ENCODE results near the gene C19orf85. TPM values are rescaled to one million over a fixed set of nuclear protein-coding genes. Genes with fewer than 3 reads are reported as not detected.

The C19orf85 gene
- total RNA-seq, 1 donor from 2014 or later: not detected

DNA sequence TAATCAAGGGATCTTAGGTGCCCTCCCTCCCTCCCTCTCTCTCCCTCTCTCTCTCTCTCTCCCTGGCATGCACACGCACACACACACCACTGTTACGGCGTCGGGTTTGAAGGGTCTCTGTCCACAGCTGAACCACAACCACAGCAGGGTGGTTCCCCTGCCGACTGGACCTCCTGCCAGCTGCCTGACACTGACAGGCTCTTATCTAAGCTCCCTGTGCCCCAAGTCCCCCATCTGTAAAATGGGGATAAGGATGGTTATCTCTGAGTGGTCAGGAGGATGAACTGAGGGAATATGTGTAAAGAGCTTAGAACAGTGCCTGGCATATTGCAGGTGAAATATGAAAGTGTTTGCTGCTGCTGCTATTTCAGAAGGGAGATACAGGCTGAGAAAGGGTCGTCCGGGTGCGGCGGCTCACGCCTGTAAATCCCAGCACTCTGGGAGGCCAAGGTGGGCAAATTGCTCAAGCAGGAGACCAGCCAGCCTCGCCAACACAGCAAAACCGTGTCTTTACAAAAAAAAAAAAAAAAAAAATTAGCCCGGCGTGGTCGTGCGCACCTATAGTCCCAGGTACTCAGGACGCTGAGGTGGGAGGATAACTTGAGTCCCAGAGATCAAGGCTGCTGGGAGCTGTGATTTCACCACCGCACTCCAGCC, 20.6 kb downstream of the C19orf85 start:
- Mint-ChIP-seq H3K4me3 (ENCODE audit: unreplicated experiment) (no peak overlapping the region), H3K9me3 (ENCODE audit: unreplicated experiment) (no peaks in the 10 kb centered on the region), H3K27me3 (ENCODE audit: unreplicated experiment) (peaks cover 53% of the 10 kb centered on the region), H3K4me1 (ENCODE audit: unreplicated experiment) (peaks cover 10% of the 10 kb centered on the region), H3K36me3 (ENCODE audit: unreplicated experiment) (peaks cover 4% of the 10 kb centered on the region), H3K27ac (ENCODE audit: unreplicated experiment) (no peak overlapping the region)
- no peak for DNase-seq (ENCODE audit: extremely low spot score, unreplicated experiment)
- no peak for TF ChIP-seq CTCF (IDR thresholded peaks at IDR 0.05)

DNA sequence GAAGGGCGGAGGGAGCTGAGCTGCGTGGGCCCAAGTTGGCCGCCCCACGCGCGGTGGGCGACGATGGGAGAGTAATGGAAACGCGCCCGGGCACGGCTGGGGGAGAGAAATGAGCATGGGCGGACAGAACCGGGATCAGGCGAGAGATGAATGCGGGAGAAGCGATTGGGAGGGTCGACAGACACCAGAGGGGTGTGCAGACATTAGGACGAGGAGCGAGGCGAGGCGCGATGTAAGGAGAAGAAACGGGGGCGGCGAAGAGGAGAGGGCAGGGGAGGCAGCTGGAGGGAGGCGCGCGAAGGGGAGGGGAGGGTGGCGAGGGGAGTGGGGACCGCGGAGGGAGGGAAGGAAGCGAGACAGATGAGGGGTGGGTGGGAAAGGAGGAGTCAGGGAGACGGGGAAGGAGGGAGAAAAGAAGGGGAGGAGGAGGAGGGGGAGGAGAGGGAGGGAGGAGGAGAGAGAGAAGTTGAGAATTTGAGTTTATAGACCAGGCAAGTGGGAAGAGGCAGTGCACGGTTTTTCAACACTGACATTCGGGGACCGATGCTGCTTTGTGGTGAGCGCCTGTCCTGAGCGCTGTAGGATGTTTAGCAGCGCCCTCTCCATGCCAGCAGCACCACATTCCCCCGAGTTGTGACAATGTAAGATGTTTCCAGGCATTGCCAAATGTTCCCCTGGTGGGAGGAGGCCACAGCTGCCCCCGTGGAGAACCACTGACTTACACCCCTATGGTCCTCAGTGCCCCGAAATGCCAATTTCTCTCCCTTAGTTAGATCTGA, 21.3 kb downstream of the C19orf85 start, which contains the start of gene SHISA7:
TSS of gene SHISA7 (minus strand) at position 256 of the 779 bp plus-strand sequence. CDS start 437 bp downstream, outside the sequence.
- Mint-ChIP-seq H3K9me3 (ENCODE audit: unreplicated experiment) (no peaks in the 10 kb centered on the region), H3K4me1 (ENCODE audit: unreplicated experiment) (peaks cover 10% of the 10 kb centered on the region), H3K27ac (ENCODE audit: unreplicated experiment) (no peak within 1 kb of the TSS), H3K4me3 (ENCODE audit: unreplicated experiment) (no peak within 1 kb of the TSS), H3K36me3 (ENCODE audit: unreplicated experiment) (peaks cover 4% of the 10 kb centered on the region), H3K27me3 (ENCODE audit: unreplicated experiment) (peaks cover 55% of the 10 kb centered on the region)
- no peak for DNase-seq (ENCODE audit: extremely low spot score, unreplicated experiment)
- no peak for TF ChIP-seq CTCF (IDR thresholded peaks at IDR 0.05)

GRCh38 chr19:55442372-55442961, 22.1 kb downstream of the C19orf85 start:
- TF ChIP-seq CTCF (IDR thresholded peaks at IDR 0.05): no peak
- peaks cover 55% of the 10 kb centered on the region for H3K27me3 Mint-ChIP-seq (ENCODE audit: unreplicated experiment)
- H3K36me3 Mint-ChIP-seq (ENCODE audit: unreplicated experiment): peaks cover 4% of the 10 kb centered on the region
- H3K4me3 Mint-ChIP-seq (ENCODE audit: unreplicated experiment): no peak overlapping the region
- DNase-seq (ENCODE audit: extremely low spot score, unreplicated experiment): no peak
- no peaks in the 10 kb centered on the region for H3K9me3 Mint-ChIP-seq (ENCODE audit: unreplicated experiment)
- no peak overlapping the region for H3K27ac Mint-ChIP-seq (ENCODE audit: unreplicated experiment)
- H3K4me1 Mint-ChIP-seq (ENCODE audit: unreplicated experiment): peaks cover 10% of the 10 kb centered on the region

DNA sequence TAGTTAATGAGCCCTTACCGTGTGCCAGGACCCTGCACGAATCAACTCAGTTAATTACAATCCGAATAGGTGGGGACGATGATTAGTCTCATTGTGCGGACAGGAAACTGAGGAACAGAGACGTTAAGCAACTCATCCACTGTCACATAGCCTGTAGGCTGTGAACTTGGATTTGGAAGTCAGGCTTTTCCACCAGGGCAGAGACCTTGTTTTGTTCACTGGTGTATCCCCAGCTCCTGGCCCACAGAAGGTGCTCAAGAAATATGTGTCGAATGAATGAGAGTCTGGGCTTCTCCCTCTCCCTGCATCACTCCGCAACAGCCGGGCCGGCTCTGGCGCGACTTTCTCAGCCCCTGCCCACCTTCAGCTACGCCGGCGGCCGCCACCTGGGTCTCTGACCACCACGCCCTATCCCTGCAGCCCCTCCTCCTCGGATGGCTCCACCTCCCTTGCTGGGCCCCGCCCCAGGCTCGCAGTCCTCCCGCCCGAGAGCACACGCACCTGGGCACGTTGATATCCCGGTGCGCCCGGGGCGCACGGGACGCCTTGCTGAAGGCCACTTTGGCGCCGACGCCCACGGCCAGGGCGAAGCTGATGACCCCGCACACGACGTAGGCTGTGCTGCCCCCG, 22.7 kb downstream of the C19orf85 start:
- H3K36me3 Mint-ChIP-seq (ENCODE audit: unreplicated experiment): peaks cover 4% of the 10 kb centered on the region
- no peak for TF ChIP-seq CTCF (IDR thresholded peaks at IDR 0.05)

More for the DNA sequence above, 22.7 kb downstream of the C19orf85 start:
- peaks cover 10% of the 10 kb centered on the region for H3K4me1 Mint-ChIP-seq (ENCODE audit: unreplicated experiment)
- no peak overlapping the region for H3K4me3 Mint-ChIP-seq (ENCODE audit: unreplicated experiment)
- peaks cover 55% of the 10 kb centered on the region for H3K27me3 Mint-ChIP-seq (ENCODE audit: unreplicated experiment)
- no peaks in the 10 kb centered on the region for H3K9me3 Mint-ChIP-seq (ENCODE audit: unreplicated experiment)
- DNase-seq (ENCODE audit: extremely low spot score, unreplicated experiment): no peak
- no peak overlapping the region for H3K27ac Mint-ChIP-seq (ENCODE audit: unreplicated experiment)
